Adrenal gland (tissue), 5 donors: ENCODE results near the gene CDC25B.

Experiments used
- POLR2A ChIP-seq, 2 donors: fragments of 450-650 bp; IDR thresholded peaks; one replicate each; pipeline ENCODE4 v1.6.1; 2017; ENCODE audit warnings: antibody characterized with exemption in 2 of 2, mild to moderate bottlenecking in 2 of 2, moderate library complexity in 1 of 2
- TF ChIP-seq, protein P1 (sequence below), 6 experiments: fragments of 450-650 bp in 4 of 6; fragments of 200-600 bp in 2 of 6; sonication (generic) in 1 of 6; IDR thresholded peaks; 1 replicate in 5 of 6; 2 replicates in 1 of 6; pipeline versions ENCODE4 v1.5.1 to v1.8.0; 2016 to 2021; ENCODE audit warnings: antibody characterized with exemption in 6 of 6, mild to moderate bottlenecking in 2 of 6, moderate library complexity in 1 of 6
- donor health status: DM: no; HTN: no; CAD: no.

- TF ChIP-seq, protein P1, sequence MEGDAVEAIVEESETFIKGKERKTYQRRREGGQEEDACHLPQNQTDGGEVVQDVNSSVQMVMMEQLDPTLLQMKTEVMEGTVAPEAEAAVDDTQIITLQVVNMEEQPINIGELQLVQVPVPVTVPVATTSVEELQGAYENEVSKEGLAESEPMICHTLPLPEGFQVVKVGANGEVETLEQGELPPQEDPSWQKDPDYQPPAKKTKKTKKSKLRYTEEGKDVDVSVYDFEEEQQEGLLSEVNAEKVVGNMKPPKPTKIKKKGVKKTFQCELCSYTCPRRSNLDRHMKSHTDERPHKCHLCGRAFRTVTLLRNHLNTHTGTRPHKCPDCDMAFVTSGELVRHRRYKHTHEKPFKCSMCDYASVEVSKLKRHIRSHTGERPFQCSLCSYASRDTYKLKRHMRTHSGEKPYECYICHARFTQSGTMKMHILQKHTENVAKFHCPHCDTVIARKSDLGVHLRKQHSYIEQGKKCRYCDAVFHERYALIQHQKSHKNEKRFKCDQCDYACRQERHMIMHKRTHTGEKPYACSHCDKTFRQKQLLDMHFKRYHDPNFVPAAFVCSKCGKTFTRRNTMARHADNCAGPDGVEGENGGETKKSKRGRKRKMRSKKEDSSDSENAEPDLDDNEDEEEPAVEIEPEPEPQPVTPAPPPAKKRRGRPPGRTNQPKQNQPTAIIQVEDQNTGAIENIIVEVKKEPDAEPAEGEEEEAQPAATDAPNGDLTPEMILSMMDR (IDR thresholded peaks at IDR 0.05): no peak
- no peak for TF ChIP-seq POLR2A (IDR thresholded peaks at IDR 0.05)
Observed at GRCh38 chr20:3804781-3805180, 8.7 kb downstream of the CDC25B start.
